ENCODE results near the gene CCDC150. TPM values are rescaled to one million over a fixed set of nuclear protein-coding genes. Genes with fewer than 3 reads are reported as not detected.

CCDC150 gene
- total and polyA plus RNA-seq, 9 of the 15 experiments (the other 6 are each of a cell fraction or from before 2014, with no cell fraction given), result 4.4 to 23.1 (median 11.3) TPM

- H3K27ac ChIP-seq (ENCODE audit: extremely low read depth, low read depth, low read length), result no peak overlapping the region
- 0 out of 2 replicates have a peak, but pooled peaks cover 6% of the 10 kb centered on the region for H3K9me3 ChIP-seq (replicated peaks; ENCODE audit: control insufficient read depth, insufficient read depth, low read depth, low read length)
- no peaks in the 10 kb centered on the region for H3K36me3 ChIP-seq (ENCODE audit: control insufficient read depth, insufficient read depth, low read length)
- H3K9ac ChIP-seq (ENCODE audit: insufficient read depth in 1 of 2, low read depth in 2 of 2, low read length in 2 of 2), result no peak overlapping the region
- no peak overlapping the region for H3K4me3 ChIP-seq
- ChIA-PET POLR2A (no interaction called here), CTCF (ENCODE audit: low intra/inter-chr PET ratio) (no interaction called here)
- ATAC-seq (no peak), FAIRE-seq (no peak), DNase-seq (ENCODE audit: extremely low read depth in 1 of 4, low spot score in 3 of 4) (no peak)
- H3K27me3 ChIP-seq (ENCODE audit: control insufficient read depth in 2 of 2, insufficient read depth in 2 of 2, low read length in 2 of 2), result no peaks in the 10 kb centered on the region
- 51% methylated on average over 3 of the region's 4 CpGs for WGBS (ENCODE audit: insufficient coverage, low coverage, missing lambda C conversion rate)
- BruUV-seq (replicated peaks), result no TSS peak
- H3K4me2 ChIP-seq (ENCODE audit: insufficient read depth, low read length), result no peak overlapping the region
- H2AFZ ChIP-seq (ENCODE audit: low read depth, low read length), result no peak overlapping the region
- in situ Hi-C loops (cut with MboI) (no loop called here), intact Hi-C loops (cut with micrococcal nuclease) (no loop called here)
- TF ChIP-seq ZNF274 (IDR thresholded peaks at IDR 0.05; ENCODE audit: borderline replicate concordance, low read depth, low read length), result 0 out of 2 replicates have a peak, but pooled peaks have one; percentile 35
- TF ChIP-seq RERE (CRISPR knock-in tag; IDR thresholded peaks at IDR 0.05; ENCODE audit: borderline replicate concordance), result no peak
- no peaks in the 10 kb centered on the region for H4K20me1 ChIP-seq (replicated peaks; ENCODE audit: control insufficient read depth, insufficient read depth, low read length)
- H3K9me1 ChIP-seq (ENCODE audit: control insufficient read depth, insufficient read depth, low read length), result no peaks in the 10 kb centered on the region
- no peaks in the 10 kb centered on the region for H3K4me1 ChIP-seq (replicated peaks in 1 of 2; ENCODE audit: control insufficient read depth in 2 of 2, insufficient read depth in 2 of 2, low read length in 2 of 2)
- no peaks in the 10 kb centered on the region; the same call in 1 of the 3 replicates for H3K79me2 ChIP-seq (ENCODE audit: control insufficient read depth, insufficient read depth, low read length)
These were observed 12.0 kb downstream of the CCDC150 start for GRCh38 chr2:196651387-196652094.

Measured in K562 (cell line).